Activated T-helper 9 cell treated with anti-CD3 and anti-CD28 coated beads, Interleukin-2, amount 50 U/mL, for 16 hours (primary cell): Measurements from ENCODE around the gene DGUOK.
"Not testable (repeated sequence)": the region's sequence is repeated elsewhere in the genome, so short reads cannot be mapped to it uniquely, and the experiment has no call there.

Experiments
- DNase-seq: peaks from one replicate; pipeline ENCODE4 v3.0.0-alpha.2; 2020; ENCODE audit warnings: low read depth

The DGUOK gene

GRCh38 chr2:73921581-73921980 lies 5.1 kb upstream of the DGUOK start:
- DNase-seq, result no peak

GRCh38 chr2:73922681-73923080 lies 4.0 kb upstream of the DGUOK start:
- no peak for DNase-seq

- DNase-seq, result no peak
These were observed 1.5 kb upstream of the DGUOK start for GRCh38 chr2:73925033-73925704.

- no peak for DNase-seq
These were observed 707 bp upstream of the DGUOK start for GRCh38 chr2:73925853-73926492.

GRCh38 chr2:73927344-73927743 lies 664 bp downstream of the DGUOK start:
- no peak for DNase-seq

- no peak for DNase-seq
These were observed 2.3 kb downstream of the DGUOK start for GRCh38 chr2:73928963-73929347.

- no peak for DNase-seq
These were observed 3.7 kb downstream of the DGUOK start for GRCh38 chr2:73930386-73930785.

- peak; percentile 16 for DNase-seq
These were observed 5.1 kb downstream of the DGUOK start for GRCh38 chr2:73931531-73932500.

GRCh38 chr2:73933194-73933593 lies 6.5 kb downstream of the DGUOK start:
- DNase-seq, result no peak

GRCh38 chr2:73935641-73936040 lies 9.0 kb downstream of the DGUOK start:
- DNase-seq, result no peak

- no peak for DNase-seq
These were observed 10.6 kb downstream of the DGUOK start for GRCh38 chr2:73937103-73937885.

- DNase-seq, result no peak
These were observed 11.2 kb downstream of the DGUOK start for GRCh38 chr2:73937899-73938298.

- DNase-seq, result no peak
These were observed 12.2 kb downstream of the DGUOK start for GRCh38 chr2:73938718-73939352.

- DNase-seq, result no peak
These were observed 12.7 kb downstream of the DGUOK start for GRCh38 chr2:73939419-73939818.

- DNase-seq, result not testable (repeated sequence)
These were observed 13.4 kb downstream of the DGUOK start for GRCh38 chr2:73940066-73940465.

- no peak for DNase-seq
These were observed 16.0 kb downstream of the DGUOK start for GRCh38 chr2:73942664-73943063.

- DNase-seq, result no peak
These were observed 18.0 kb downstream of the DGUOK start for GRCh38 chr2:73944714-73945113.

- DNase-seq, result no peak
These were observed 19.5 kb downstream of the DGUOK start for GRCh38 chr2:73946215-73946614.

- no peak for DNase-seq
These were observed 20.0 kb downstream of the DGUOK start for GRCh38 chr2:73946666-73947065.

- DNase-seq, result no peak
These were observed 20.8 kb downstream of the DGUOK start for GRCh38 chr2:73947412-73948018.

GRCh38 chr2:73949802-73950201 lies 23.1 kb downstream of the DGUOK start:
- DNase-seq, result no peak
